ENCODE measurements around the gene PES1.
"Not testable (repeated sequence)": the region's sequence is repeated elsewhere in the genome, so short reads cannot be mapped to it uniquely, and the experiment has no call there.

PES1 gene

DNA sequence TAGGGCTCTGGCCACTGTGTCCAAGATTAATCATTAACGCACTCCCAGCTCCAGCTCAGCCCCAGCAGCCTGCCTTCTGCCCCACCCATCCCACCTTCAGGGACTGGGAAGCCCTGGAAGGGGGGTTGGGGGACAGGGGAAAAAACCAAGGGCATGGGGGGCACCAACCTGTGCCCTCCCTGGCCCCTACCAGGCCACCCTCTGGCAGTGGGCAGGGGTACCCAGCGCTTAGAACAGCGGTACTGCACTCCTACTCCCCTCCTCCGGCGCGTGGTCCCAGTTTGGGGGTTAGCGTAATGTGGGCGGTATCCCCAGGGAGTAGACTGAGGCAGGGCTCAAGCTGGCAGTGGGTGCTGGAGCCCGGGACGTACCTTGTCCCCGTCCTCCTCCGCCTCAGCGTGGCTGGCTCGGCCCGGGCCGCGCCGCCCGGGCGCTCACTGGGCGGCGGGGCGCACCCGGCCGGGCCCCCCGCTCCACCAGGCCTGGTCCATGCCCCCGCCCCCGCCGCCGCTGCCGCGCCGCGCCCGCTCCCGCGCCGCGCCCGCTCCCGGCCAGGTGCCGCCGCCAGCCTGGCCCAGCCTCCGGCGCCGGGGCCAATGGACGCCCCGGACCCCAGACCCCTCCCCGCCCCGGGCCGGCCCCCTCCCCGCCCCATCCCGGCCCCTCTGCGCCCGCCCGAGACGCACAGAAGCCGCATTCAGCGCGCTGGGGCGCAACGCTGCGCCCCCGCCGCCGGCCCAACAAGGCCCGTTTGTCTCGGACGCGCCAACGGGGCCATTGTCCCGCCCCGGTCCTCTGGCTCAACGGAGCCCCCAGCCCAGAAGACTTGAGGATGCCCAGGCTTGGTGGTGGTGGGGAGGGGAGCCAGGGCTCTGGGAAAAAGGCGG is 17.4 kb downstream of the PES1 start, which contains the start of gene GAL3ST1:
Gene GAL3ST1 (minus strand): TSS at position 571 of the 887 bp plus-strand sequence. CDS start 17,273 bp downstream, outside the sequence.
- DNase-seq = no peak

DNA sequence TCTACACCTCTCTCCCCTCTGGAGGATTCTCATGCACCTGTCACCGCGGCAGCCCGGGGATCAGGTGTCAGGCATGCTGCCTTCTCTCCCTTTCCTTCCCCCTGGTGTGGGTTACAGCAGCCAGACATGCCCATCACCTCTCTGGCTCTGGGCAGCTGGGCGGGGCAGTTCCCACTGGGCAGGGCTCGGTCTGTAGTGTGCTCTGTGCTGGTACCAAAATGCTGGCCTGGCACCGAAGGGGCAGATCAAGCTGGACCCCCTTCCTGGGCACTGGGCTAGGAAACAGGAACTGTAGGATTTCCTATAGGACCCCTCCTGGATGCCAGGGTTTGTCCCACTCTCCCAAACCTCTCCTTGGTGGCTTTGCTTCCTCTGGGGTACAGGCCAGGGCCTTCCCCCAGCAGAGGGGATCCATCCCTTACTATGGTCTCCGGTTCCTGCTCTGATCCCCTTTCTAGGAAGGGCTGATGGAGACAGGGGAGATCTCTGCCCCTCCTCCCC is 18.1 kb downstream of the PES1 start:
- no peak for DNase-seq

DNA sequence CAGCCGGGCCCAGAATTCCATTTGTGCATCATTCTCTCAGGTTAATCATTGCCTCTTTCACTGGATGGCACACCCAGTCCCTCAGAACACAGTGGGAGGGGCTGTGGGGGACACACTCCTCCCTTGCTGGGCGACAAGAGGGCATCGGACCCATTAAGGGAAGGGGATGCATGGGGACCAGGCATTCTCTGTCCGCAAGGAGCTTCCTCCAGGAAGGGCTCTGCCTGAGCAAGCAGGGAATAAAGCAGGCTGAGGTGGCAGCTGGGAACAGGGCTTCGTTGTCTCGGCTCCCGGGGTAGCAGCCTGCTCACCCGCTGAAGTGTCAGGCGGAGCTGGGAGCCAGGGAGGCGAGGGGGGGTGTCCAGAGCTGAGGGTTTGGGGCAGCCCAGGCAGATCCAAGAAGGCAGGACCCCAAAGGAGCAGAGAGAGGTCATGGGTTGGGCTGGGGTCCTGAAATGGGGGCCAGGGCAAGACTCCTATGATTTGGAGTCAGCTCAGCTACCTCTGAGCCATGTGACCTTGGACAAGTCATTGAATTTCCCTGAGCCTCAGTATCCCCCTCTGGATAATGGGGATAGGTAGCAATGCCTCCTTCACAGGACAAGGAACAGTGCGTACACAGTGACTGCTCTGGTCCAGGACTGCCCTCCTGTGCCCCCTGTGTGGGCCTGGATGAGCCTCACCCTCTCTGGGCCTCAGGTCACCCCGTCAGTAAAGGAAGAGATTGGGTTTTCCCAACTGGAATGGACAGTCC is 18.7 kb downstream of the PES1 start:
- DNase-seq = no peak

DNA sequence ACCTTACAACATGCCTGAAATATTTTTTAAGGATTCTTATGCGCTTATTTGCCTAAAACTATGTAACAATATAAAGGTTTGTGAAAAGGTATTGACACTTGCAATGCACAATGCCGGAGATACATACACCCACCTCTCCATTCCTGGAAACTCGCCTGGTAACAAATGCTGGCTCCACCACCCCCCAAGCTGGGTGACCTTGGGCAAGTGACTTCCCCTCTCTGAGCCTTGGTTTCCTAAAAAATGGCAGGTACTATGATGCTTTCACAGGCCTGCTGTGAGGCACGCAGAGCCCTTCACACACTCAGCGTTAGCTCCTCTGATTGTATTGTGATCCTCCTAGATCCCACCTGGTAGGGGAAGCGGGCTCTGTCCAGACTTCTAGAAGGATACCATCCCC is 19.5 kb downstream of the PES1 start:
- no peak for DNase-seq

DNA sequence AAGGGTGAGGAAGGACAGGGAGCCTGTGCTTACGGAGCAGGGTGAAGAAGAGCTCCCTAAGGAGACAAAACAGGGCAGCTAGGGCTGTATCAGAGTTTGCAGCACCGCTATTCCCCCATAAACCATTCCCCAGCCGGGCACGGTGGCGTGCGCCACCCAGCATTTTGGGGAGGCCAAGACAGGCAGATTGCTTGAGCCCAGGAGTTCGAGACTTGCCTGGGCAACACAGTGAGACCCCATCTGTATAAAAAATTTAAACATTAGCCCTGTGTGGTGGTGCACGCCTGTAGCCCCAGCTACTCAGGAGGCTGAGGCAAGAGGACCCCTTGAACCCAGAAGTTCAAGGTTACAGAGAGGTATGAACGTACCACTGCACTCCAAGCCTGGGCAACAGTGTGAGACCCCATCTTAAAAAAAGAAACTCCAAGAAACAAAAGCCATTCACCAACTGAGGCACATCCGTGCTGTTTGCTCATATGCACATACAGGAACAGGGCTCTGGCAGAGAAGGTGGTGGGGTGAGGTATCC is 22.0 kb downstream of the PES1 start:
- DNase-seq = no peak

DNA sequence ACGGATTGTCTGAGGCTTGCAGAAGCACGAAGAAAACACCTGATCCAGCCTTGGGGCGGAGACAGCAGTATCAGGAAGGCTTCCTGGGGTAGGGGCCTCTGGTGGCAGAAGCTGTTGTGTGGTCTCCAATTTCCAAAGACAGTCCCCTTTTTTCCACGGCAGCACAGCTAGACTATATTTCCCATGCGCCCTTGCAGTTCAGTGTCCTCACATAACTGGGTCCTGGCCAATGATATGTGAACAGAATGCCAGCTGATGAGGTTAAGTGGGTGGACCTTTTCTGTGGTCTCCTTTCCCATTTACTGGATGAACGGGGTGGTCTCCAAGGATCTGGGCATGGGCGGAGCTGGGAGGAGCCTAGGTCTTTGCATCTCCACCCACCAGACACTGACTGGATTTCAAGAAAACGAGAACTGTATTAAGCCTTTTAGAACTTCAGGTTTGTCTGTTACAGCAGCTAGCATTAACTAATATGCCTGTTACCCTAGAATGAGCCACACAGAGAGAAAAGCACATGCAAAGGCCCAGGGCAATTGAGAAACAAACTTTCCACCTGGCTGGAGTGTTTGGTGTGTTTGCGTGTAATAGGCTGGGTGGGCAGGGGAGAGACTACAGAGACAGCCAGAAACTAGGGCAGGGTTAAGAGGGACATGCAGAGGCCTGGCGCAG is 23.4 kb downstream of the PES1 start:
- DNase-seq = no peak

DNA sequence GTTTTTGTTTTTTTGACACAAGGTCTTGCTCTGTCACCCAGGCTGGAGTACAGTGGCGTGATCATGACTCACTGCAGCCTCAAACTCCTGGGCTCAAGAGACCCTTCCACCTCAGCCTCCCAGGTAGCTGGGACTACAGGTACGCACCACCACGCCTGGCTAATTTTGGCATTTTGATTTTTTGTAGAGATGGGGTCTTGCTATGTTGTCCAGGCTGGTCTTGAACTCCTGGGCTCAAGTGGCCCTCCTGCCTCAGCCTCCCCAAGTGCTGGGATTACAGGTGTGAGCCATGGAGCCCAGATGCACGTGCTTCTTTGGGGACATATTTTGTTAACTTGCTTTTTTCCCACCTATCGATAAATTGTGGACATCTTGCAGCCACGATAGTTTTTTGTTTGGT is 24.4 kb downstream of the PES1 start:
- DNase-seq = not testable (repeated sequence)

DNA sequence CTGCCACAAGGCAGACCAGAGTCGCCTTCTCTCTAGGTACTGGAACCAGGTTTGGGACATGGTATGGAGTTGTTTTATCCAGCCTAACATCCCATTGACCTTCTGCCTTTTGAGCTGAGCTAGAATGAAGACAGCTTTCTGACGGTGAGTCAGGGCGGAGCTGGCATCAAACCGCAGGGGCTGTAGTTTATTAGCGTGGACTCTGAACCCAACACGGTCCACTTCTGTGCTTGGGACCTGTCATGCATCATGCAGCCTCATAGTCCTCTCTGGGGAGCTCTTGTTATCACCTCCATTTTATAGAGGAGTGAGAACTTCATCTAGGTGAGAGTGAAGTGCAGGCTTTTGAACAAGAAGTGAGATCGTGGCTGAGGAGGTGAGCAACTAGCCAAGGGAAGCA is 25.6 kb downstream of the PES1 start:
- no peak for DNase-seq

DNA sequence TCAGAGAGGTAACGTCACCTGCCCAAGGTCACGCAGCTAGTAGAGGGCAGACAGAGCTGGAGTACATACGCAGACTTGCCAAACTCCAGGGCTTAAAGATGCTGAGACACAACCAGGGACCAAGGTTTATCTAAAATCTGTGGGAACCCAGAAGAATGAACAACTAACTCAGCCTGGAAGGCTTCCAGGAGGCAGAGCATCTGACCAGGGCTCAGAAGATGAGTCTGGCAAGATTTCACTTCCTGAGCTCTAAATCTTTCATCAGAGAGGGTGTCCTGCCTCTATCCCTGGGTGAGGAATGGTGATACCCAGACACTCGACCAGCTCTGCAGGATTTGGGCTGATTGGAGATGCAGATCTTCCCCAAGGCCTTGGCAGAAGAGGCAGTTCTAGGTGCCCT is 26.4 kb downstream of the PES1 start:
- no peak for DNase-seq

DNA sequence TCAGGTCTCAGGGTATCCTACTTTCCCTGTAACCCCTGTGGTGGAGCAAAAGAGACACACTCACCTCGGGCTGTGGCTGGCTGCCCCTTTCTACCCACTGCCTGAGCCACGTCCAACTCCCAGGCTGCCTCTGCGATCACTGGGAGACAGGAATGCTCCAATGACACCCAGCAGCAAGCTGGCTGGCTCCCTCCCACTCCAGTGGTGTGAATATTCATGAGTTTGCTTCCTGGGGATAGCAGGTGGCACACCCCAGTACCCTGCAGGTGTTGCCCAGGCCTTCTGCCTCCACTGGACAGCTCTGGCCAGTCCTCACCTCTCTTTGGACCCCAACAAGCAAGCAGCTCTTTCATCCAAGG is 27.0 kb downstream of the PES1 start:
- DNase-seq = no peak

DNA sequence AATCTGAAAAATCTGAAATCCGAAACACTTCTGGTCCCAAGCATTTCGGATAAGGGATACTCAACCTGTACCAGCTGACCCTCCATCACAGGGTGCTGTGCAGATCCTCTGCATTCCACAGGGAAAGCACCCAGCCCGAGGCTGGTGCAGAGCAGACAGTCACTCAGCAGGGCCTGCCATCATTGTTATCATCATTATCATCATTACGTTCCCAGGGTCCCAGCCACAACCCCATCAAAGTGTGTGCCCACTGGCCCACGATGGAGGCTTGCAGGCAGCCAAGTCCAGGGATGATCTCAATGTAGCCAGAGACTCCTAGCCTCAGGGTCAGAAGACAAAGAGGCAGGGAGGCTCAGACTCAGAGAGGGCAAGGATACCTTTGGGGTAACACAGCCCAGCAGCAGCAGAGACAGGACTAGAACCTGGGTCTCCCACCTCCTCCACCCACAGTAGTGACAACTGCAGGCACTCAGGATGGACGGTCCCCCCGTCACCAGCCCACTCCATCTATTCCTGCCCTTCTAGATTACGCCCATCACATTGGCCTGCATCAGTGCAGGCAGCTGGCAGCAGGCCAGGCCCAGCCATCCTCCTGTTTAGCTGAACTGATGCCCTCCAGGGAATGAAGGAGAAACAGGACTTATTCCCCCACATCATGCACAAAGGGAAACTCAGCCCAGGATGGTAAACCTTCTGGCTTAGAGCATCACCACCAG is 27.5 kb downstream of the PES1 start:
- no peak for DNase-seq

DNA sequence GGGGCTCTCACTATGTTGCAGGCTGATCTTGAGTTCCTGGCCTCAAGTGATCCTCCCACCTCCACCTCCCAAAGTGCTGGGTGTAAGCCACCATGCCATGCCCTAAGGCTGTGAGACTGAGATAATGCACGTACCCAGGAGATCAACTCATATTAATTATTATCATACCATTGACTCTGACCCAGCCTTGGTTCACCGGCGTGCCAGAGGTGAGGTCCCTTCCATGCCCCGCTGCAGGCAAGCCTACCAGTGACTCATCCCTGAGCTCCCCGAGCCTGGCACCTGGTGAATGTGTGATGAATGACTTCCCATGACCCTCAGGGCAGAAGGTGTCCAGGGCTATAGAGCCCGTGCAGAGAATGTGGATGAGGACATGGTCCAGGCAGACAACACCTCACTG is 29.3 kb downstream of the PES1 start:
- DNase-seq = no peak

DNA sequence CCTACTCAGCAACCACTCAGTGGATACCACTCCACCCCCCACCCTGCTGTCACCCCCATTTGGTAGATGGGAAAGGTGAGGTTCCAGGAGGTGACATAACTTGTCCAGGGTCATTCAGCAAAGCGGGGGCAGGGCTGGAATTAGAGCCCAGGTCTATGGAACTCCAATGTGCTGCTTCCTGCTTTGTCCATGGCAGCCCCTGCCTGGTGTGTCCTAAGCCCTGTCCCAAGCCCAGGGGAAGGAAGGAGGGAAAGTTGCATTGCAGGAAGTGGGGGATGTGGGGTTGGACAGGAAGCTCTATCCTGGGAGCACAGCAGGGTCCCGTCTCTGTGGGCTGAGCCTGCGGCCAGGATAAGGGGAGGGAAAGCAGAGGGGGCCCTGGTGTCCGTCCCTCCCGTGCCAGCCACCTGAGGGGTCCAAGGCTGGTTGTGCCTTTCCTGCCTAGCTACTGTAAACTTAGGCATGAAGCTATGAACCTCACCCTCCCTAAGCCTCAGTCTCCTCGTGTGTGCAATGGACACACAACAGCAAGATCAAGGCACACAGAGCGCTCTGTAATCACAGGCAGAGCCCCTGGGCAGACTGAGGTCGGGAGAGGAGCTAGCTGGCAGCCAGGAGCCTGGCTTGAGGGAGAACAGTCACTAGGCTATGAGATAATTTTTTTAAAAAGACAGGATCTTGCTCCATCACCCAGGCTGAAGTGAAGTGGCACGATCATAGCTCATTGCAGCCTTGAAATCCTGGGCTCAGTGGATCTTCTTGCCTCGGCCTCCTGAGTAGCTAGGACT is 30.1 kb downstream of the PES1 start:
- DNase-seq = no peak

DNA sequence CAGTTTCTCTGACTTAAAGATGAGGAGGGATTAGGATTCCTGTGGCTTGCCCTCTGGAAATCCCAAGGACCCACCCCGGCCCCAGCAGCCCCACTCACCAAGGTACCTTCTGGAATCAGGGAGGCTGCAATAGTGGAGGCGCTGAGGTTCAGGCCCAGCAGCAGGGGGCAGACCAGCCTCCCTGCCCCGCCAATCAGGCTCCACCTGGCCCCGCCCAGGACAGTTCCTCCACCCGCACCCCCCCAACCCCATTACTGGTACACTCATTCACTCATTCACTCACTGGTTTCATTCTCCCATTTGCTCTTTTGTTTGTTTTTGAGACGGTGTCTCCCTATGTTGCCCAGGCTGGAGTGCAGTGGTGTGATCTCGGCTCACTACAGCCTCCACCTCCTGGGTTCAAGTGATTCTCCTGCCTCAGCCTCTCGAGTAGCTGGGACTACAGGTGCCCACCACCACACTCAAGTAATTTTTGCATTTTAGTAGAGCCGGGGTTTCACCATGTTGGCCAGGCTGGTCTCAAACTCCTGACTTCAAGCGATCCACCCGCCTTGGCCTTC is 31.0 kb downstream of the PES1 start:
- DNase-seq = not testable (repeated sequence)

DNA sequence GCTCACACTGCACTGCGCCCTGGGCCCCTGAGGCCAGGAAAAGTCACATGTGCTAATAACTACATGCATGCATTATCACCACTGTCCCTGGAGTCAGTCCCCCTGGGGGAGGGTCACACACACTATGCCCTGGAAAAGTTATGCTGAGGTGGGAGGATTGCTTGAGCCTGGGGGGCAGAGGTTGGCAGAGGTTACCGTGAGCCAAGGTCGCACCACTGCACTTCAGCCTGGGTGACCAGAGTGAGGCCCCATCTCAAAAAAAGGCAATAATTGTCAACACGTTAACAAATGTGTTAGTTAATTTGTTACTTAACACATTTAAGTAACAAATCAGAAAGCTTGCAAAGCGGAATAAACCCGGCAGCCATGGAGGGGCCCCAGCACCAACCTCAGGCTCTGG is 31.8 kb downstream of the PES1 start:
- DNase-seq = no peak

DNA sequence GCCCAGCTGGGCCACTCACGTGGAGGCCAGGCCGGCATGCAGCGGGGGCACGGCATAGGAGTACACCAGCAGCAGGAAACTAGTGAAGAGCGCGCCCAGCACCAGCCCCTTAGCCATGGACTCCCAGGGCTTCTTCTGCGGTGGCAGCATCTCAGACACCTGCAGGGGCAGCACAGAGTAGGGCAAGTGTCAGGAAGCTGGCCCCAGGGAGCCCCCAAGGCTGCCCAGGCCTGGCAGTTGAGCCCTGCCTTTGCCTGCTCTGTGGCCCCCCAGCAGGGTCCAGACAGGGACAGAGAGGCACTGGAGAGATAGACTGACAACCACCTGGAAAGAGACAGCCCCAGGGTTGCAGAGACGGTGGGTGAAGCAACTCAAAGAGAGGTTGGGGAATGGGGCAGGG is 34.5 kb downstream of the PES1 start:
- no peak for DNase-seq

DNA sequence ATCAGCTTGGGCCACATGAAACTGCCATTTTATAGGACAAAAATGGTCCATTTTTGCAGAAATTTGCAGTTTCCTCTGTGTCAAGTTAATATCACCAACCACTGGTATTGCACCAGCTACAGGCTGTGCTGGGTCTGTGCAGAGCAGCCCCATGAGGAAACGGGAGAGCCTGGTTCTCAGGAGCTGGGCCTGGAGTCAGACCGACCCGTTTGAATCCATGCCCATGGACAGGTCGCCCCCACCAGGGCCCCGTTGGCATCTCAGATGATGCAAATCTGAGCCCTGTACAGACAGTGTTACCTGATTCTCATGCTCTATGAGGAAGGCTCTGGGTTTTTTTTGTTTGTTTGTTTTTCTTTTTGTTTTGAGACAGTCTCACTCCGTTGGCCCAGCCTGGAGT is 35.3 kb downstream of the PES1 start:
- DNase-seq = no peak

DNA sequence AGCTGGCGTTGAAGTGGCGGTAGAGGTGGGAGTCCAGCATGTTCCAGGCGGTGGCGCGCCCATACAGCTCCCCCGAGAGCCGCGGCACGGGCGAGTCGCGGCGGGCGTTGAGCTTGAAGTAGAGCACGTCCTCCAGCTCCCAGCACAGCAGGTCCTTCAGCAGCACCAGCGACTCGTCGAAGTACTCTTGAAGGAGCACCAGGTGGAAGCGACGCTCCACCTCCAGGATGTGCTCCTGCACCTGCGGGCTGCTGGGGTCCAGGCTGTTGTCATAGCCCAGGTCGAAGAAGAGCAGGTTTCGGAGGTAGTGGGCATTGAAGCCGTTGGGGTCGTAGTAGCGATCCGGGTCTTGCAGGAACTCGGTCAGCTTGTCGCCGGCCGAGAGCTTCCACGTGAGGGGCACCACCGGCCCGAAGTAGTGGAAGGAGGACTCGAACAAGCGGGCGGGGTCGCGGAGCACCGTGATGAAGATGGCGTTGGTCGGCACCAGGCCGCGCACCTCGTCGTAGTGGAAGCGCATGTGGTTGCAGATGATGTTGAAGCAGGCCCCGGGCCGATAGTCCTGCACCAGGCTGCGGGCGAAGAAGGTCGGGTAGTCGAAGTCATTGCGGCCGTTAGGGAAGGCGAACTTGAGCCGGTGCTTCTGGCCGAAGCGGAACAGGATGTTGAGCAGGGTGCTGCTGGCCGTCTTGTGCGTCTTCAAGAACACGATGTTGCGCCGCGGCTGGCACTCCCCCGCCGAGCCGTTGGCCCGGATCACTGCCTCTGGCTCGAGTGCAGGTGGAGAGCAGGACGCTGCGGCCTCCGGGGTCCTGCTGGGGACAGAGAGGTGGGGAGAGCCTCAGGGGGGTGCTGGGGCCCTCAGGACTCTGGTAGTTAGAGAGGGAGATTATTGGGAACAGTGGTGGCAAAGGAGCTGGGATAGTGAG is 36.2 kb downstream of the PES1 start:
- no peak for DNase-seq

DNA sequence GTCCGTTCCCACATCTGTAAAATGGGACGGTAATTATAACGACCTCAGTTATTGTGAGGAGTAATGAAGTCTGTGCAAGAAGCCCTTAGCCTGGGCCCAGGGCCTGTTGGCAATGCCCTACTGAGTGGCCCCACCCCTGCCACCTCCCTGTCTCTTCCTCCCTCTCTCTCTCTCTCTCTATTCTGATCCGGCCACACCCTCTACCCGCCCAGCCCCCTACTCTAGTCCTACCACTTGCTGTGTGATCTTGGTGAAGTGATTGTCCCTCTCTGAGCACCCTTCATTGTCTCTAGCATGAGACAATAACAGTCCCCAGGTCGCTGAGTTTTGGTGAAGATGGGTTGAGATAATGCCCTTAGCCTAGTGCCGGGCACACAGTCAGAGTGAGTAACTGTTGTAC is 37.7 kb downstream of the PES1 start:
- no peak for DNase-seq

DNA sequence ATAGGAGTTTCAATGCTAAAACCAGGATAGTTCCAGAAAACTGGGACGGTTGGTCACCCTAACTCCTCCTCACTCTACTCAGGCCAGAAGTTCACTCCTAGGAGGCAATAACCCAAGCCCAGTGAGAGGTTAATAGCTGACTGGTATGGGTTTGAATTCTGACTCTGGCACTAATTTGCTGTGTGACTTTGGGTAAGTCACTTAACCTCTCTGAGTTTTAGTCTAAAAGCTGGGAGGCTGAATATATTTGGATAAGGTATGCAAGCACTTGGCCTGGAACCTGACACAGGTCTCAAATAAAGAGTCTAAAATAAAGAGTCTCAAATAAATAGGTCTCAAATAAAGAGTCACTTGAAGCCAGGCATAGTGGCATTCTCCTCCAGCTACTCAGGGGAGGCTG is 39.0 kb downstream of the PES1 start:
- no peak for DNase-seq

Measured in CD4-positive, alpha-beta T cell treated with Interleukin-4 for 1 hour (primary cell).